Type B pancreatic cell (in vitro differentiated cells): Measurements from ENCODE around the gene PRDM10. TPM values are rescaled to one million over a fixed set of nuclear protein-coding genes. Genes with fewer than 3 reads are reported as not detected.
A peak's percentile ranks its signal among the peaks of the same experiment; 100 is the strongest.
"Not testable (repeated sequence)": the region's sequence is repeated elsewhere in the genome, so short reads cannot be mapped to it uniquely, and the experiment has no call there.

Source experiments
- DNase-seq: peaks from one replicate; pipeline ENCODE4 v3.0.0; 2021; ENCODE audit warnings: mixed read lengths; ENCODE audit not compliant: unreplicated experiment; ENCODE audit errors: extremely low spot score
- H3K27ac Mint-ChIP-seq: 2 replicates; pipeline ENCODE4 v1.8.0; 2021; ENCODE audit warnings: mild to moderate bottlenecking, mixed read lengths
- H3K27me3 Mint-ChIP-seq: 2 replicates; pipeline ENCODE4 v1.8.0; 2021; ENCODE audit warnings: mixed read lengths
- H3K36me3 Mint-ChIP-seq: 2 replicates; pipeline ENCODE4 v1.8.0; 2021; ENCODE audit warnings: mixed read lengths
- H3K4me1 Mint-ChIP-seq: one replicate; pipeline ENCODE4 v1.8.0; 2021; ENCODE audit warnings: mixed read lengths; ENCODE audit not compliant: unreplicated experiment
- H3K4me3 Mint-ChIP-seq: 2 replicates; pipeline ENCODE4 v1.8.0; 2021; ENCODE audit warnings: mild to moderate bottlenecking, mixed read lengths
- H3K9me3 Mint-ChIP-seq: 2 replicates; pipeline ENCODE4 v1.8.0; 2021; ENCODE audit warnings: mixed read lengths
- CTCF ChIP-seq: fragments of 200-600 bp; sonication (generic); conservative IDR thresholded peaks from 2 replicates; pipeline ENCODE4 v1.5.0; 2021; ENCODE audit warnings: antibody characterized with exemption, mild to moderate bottlenecking
- total RNA-seq: library from RNA; stranded (reverse); gene quantifications from 2 replicates; pipeline ENCODE4 v1.2.1, GENCODE V29; 2021; ENCODE audit warnings: low replicate concordance

Gene PRDM10
- total RNA-seq, 1 donor from 2014 or later: 13.4 TPM

- Mint-ChIP-seq H3K36me3 (peaks cover 46% of the 10 kb centered on the region), H3K9me3 (no peaks in the 10 kb centered on the region), H3K4me3 (no peak overlapping the region), H3K27ac (no peak overlapping the region), H3K27me3 (no peaks in the 10 kb centered on the region), H3K4me1 (no peaks in the 10 kb centered on the region)
- TF ChIP-seq CTCF: no peak
- no peak for DNase-seq
These were observed 118.1 kb downstream of the PRDM10 start for GRCh38 chr11:129884581-129884980.

- H3K9me3 Mint-ChIP-seq: no peaks in the 10 kb centered on the region
- H3K4me1 Mint-ChIP-seq: no peaks in the 10 kb centered on the region
- H3K27ac Mint-ChIP-seq: no peak overlapping the region
- TF ChIP-seq CTCF: peak; percentile 73
- no peak overlapping the region for H3K4me3 Mint-ChIP-seq
- no peaks in the 10 kb centered on the region for H3K27me3 Mint-ChIP-seq
- no peak for DNase-seq
- peaks cover 42% of the 10 kb centered on the region for H3K36me3 Mint-ChIP-seq
These were observed 121.0 kb downstream of the PRDM10 start for GRCh38 chr11:129881570-129882170.

GRCh38 chr11:129880311-129880710 is 122.3 kb downstream of the PRDM10 start:
- Mint-ChIP-seq H3K36me3 (peaks cover 42% of the 10 kb centered on the region), H3K9me3 (no peaks in the 10 kb centered on the region), H3K27ac (no peak overlapping the region), H3K4me1 (no peaks in the 10 kb centered on the region), H3K27me3 (no peaks in the 10 kb centered on the region), H3K4me3 (no peak overlapping the region)
- no peak for TF ChIP-seq CTCF
- no peak for DNase-seq

GRCh38 chr11:129871914-129872313 is 130.7 kb downstream of the PRDM10 start:
- H3K4me1 Mint-ChIP-seq: no peaks in the 10 kb centered on the region
- H3K27ac Mint-ChIP-seq: no peak overlapping the region
- H3K27me3 Mint-ChIP-seq: no peaks in the 10 kb centered on the region
- DNase-seq: no peak
- no peak for TF ChIP-seq CTCF
- H3K36me3 Mint-ChIP-seq: peaks cover 50% of the 10 kb centered on the region
- no peak overlapping the region for H3K4me3 Mint-ChIP-seq
- no peaks in the 10 kb centered on the region for H3K9me3 Mint-ChIP-seq

- not testable (repeated sequence) for H3K27ac Mint-ChIP-seq
These were observed 134.0 kb downstream of the PRDM10 start for GRCh38 chr11:129868626-129869025.

GRCh38 chr11:129866311-129866710 is 136.3 kb downstream of the PRDM10 start:
- Mint-ChIP-seq H3K4me3 (no peak overlapping the region), H3K36me3 (peaks cover 54% of the 10 kb centered on the region), H3K27ac (peak overlapping the region; percentile 64), H3K27me3 (no peaks in the 10 kb centered on the region), H3K9me3 (no peaks in the 10 kb centered on the region), H3K4me1 (peaks cover 10% of the 10 kb centered on the region)
- TF ChIP-seq CTCF: no peak
- DNase-seq: no peak

More at GRCh38 chr11:129868626-129869025, 134.0 kb downstream of the PRDM10 start:
- not testable (repeated sequence) for H3K9me3 Mint-ChIP-seq, DNase-seq, H3K4me1 Mint-ChIP-seq, H3K27me3 Mint-ChIP-seq, H3K4me3 Mint-ChIP-seq
- H3K36me3 Mint-ChIP-seq: peaks cover 52% of the 10 kb centered on the region
